ENCODE data around the gene OLFM2.

Gene OLFM2

GRCh38 chr19:9916719-9917118 lies 19.6 kb downstream of the OLFM2 start (continued):
- TF ChIP-seq POU6F1 (CRISPR knock-in tag; IDR thresholded peaks at IDR 0.05; ENCODE audit: borderline replicate concordance, low read depth) (no peak), ISL1 (CRISPR knock-in tag; IDR thresholded peaks at IDR 0.05) (no peak), SNAI2 (CRISPR knock-in tag; IDR thresholded peaks at IDR 0.05) (no peak), TOX (CRISPR knock-in tag; IDR thresholded peaks at IDR 0.05; ENCODE audit: borderline replicate concordance) (no peak), ZFP3 (CRISPR knock-in tag; IDR thresholded peaks at IDR 0.05) (no peak), ZFP30 (CRISPR knock-in tag; IDR thresholded peaks at IDR 0.05) (no peak), CREB5 (CRISPR knock-in tag; IDR thresholded peaks at IDR 0.05; ENCODE audit: low read depth) (no peak)

DNA sequence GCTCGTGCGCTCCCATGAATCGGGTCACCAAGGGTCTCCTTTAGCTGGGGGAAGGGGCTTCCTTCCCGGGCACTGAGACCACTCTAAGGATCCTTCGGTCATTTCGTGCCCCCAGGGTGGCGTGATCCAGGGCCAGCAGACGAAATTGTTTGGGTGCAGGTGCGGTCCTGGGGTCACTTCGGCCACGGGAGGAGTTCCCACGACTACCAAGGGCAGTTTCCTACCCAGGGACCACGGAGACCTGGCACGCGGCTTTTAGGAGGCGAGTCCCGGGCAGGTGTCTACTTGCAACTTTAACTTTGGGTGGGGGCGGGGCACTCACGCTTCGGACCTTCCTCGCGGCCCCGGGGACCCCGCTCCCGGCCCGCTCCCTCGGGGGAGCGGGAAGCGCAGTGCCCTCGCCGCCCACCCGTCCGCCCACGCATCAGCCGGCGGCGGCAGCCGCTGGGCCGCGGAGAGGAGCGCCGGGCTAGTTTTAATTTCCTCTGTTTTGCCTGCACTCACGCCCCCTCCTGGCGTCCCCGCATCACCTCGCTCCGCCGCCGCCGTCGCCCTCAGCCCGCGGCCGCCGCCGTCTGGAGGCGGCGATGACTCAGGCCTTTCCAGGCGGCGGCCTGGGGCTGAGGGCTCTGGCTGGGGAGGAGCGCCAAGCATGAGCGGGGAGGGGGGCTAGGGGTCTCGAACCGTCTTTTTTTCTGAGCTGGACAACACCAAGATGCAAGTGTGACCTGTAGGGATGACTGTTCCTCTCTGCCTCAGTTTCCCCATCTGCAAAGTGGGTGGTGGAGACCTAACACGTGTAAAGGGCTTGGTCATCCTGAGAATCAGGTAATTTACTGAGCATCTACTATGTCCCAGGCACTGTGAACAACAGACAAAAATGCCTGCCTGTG lies 21.8 kb downstream of the OLFM2 start:
- ATAC-seq, result peak; percentile 89
- 0 out of 2 replicates have a peak, but pooled peaks have one; percentile 50 for TF ChIP-seq SNAI2 (CRISPR knock-in tag; IDR thresholded peaks at IDR 0.05)
- TF ChIP-seq ZFP3 (CRISPR knock-in tag; IDR thresholded peaks at IDR 0.05), result no peak

DNA sequence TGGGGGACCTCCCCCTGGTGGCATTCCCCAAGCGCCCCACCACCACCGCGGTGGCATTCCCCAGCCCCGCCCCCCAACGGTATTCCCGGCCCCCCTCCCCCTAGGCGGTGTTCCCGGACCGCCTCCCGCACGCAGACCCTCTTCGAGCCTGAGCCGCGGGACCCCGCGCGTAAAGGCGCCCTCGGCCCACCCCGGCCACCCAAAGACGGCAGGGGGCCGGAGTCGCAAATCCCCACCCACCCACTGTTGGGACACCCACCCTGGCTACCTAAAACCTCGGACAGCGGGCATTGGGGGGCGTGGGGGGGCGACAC lies 22.4 kb downstream of the OLFM2 start:
- TF ChIP-seq POU6F1 (CRISPR knock-in tag; IDR thresholded peaks at IDR 0.05; ENCODE audit: borderline replicate concordance, low read depth), result no peak
- no peak for TF ChIP-seq CREB5 (CRISPR knock-in tag; IDR thresholded peaks at IDR 0.05; ENCODE audit: low read depth)
- no peak for TF ChIP-seq ZFP30 (CRISPR knock-in tag; IDR thresholded peaks at IDR 0.05)
- no peak for TF ChIP-seq ESRRG (CRISPR knock-in tag; IDR thresholded peaks at IDR 0.05)
- TF ChIP-seq ZNF70 (CRISPR knock-in tag; IDR thresholded peaks at IDR 0.05), result no peak
- no peak for TF ChIP-seq PATZ1 (CRISPR knock-in tag; IDR thresholded peaks at IDR 0.05; ENCODE audit: borderline replicate concordance)
- TF ChIP-seq BACH2 (CRISPR knock-in tag; IDR thresholded peaks at IDR 0.05; ENCODE audit: borderline replicate concordance), result no peak
- no peak for TF ChIP-seq CSDC2 (CRISPR knock-in tag; IDR thresholded peaks at IDR 0.05)
- TF ChIP-seq GLIS3 (CRISPR knock-in tag; IDR thresholded peaks at IDR 0.05), result no peak
- TF ChIP-seq ZFP3 (CRISPR knock-in tag; IDR thresholded peaks at IDR 0.05), result no peak
- no peak for TF ChIP-seq TSHZ2 (CRISPR knock-in tag; IDR thresholded peaks at IDR 0.05)
- ATAC-seq, result peak; percentile 7; the same call in 1 of the 3 replicates
